GM20000 (cell line): Measurements from ENCODE around the gene KPNA3.

Experiments
- DNase-seq: peaks from one replicate; pipeline ENCODE4 v3.0.0; 2012; ENCODE audit warnings: low spot score
- CTCF ChIP-seq: IDR thresholded peaks from 2 replicates; pipeline ENCODE4 v1.5.1; 2012; ENCODE audit warnings: mild to moderate bottlenecking, control low read depth; ENCODE audit errors: extremely low read depth, missing control alignments

The KPNA3 gene

GRCh38 chr13:49676581-49677298, 115.7 kb downstream of the KPNA3 start:
- TF ChIP-seq CTCF = no peak
- no peak for DNase-seq

- DNase-seq = no peak
- no peak for TF ChIP-seq CTCF
These were observed 121.7 kb downstream of the KPNA3 start for GRCh38 chr13:49670828-49671227.

- TF ChIP-seq CTCF = peak; percentile 27
- peak; percentile 40 for DNase-seq
These were observed 122.7 kb downstream of the KPNA3 start for GRCh38 chr13:49669735-49670309.

GRCh38 chr13:49667773-49668172, 124.7 kb downstream of the KPNA3 start:
- no peak for DNase-seq
- TF ChIP-seq CTCF = no peak

- TF ChIP-seq CTCF = no peak
- no peak for DNase-seq
These were observed 127.9 kb downstream of the KPNA3 start for GRCh38 chr13:49664606-49665005.

- DNase-seq = no peak
- TF ChIP-seq CTCF = no peak
These were observed 135.2 kb downstream of the KPNA3 start for GRCh38 chr13:49657241-49657641.

GRCh38 chr13:49655906-49656305, 136.6 kb downstream of the KPNA3 start:
- TF ChIP-seq CTCF = no peak
- no peak for DNase-seq
